IMR-90 (cell line): Measurements from ENCODE around the gene BMPER. TPM values are rescaled to one million over a fixed set of nuclear protein-coding genes. Genes with fewer than 3 reads are reported as not detected.

Experiments used
- ATAC-seq: fragments of 200-7000 bp; cut with Tn5 transposase; 2 replicates; pipeline ENCODE4 v1.9.1; 2020; ENCODE audit warnings: low read depth, mild to moderate bottlenecking, moderate library complexity
- BruUV-seq: library from RNA; stranded (reverse); fragments of 400-500 nt; replicated peaks from 2 replicates; lab custom pipeline; 2021; lab: Mats Ljungman, UMichigan
- CTCF ChIA-PET: fragments of 300-600 bp; formaldehyde crosslinking; extraction: SDS; loops from one replicate; lab custom pipeline; 2021; ENCODE audit warnings: antibody characterized with exemption; lab: Yijun Ruan, JAX
- POLR2A ChIA-PET: fragments of 300-600 bp; sonication (Branson Sonifier 250); formaldehyde crosslinking; loops from one replicate; lab custom pipeline; 2022; ENCODE audit warnings: antibody characterized with exemption; ENCODE audit not compliant: unreplicated experiment; lab: Charles Lee
- DNase-seq: peaks from one replicate; pipeline ENCODE4 v3.0.0; 2013
- H2AFZ ChIP-seq: replicated peaks from 2 replicates; pipeline ENCODE3; 2013; ENCODE audit warnings: low read length, mild to moderate bottlenecking; ENCODE audit not compliant: poor library complexity
- H2AK5ac ChIP-seq: 2 replicates; pipeline ENCODE4 v1.6.1; 2013; ENCODE audit warnings: low read depth, low read length, inconsistent platforms
- H2AK9ac ChIP-seq: replicated peaks from 2 replicates; pipeline ENCODE3; 2013; ENCODE audit warnings: mild to moderate bottlenecking, low read depth, low read length, moderate library complexity; ENCODE audit not compliant: poor library complexity
- H2BK120ac ChIP-seq: 2 replicates; pipeline ENCODE4 v1.6.1; 2013; ENCODE audit warnings: low read depth, low read length, inconsistent platforms
- H2BK15ac ChIP-seq: 3 replicates; pipeline ENCODE4 v1.6.1; 2013; ENCODE audit warnings: low read depth, low read length, inconsistent platforms
- H2BK20ac ChIP-seq: 2 replicates; pipeline ENCODE4 v1.6.1; 2013; ENCODE audit warnings: low read depth, mild to moderate bottlenecking, inconsistent platforms, low read length, moderate library complexity
- H2BK5ac ChIP-seq: 2 replicates; pipeline ENCODE4 v1.6.1; 2013; ENCODE audit warnings: mild to moderate bottlenecking, low read depth, low read length, inconsistent platforms; ENCODE audit not compliant: poor library complexity, severe bottlenecking
- H3K14ac ChIP-seq: replicated peaks from 2 replicates; pipeline ENCODE4 v1.6.1; 2013; ENCODE audit warnings: low read depth, low read length, inconsistent platforms
- H3K18ac ChIP-seq: 2 replicates; pipeline ENCODE4 v1.6.1; 2013; ENCODE audit warnings: low read depth, low read length, control low read depth
- H3K23ac ChIP-seq: 2 replicates; pipeline ENCODE4 v1.6.1; 2013; ENCODE audit warnings: low read depth, low read length, inconsistent platforms
- H3K27ac ChIP-seq: 2 replicates; pipeline ENCODE4 v1.5.1; 2013; ENCODE audit warnings: mild to moderate bottlenecking, control low read depth, low read length; ENCODE audit not compliant: insufficient read depth
- H3K27me3 ChIP-seq: 2 replicates; pipeline ENCODE4 v1.6.1; 2013; ENCODE audit warnings: low read length; ENCODE audit not compliant: control insufficient read depth, insufficient read depth
- H3K36me3 ChIP-seq: 2 replicates; pipeline ENCODE4 v1.6.1; 2013; ENCODE audit warnings: low read length, mixed read lengths; ENCODE audit not compliant: control insufficient read depth, insufficient read depth
- H3K4ac ChIP-seq: 2 replicates; pipeline ENCODE4 v1.6.1; 2013; ENCODE audit warnings: low read depth, low read length, inconsistent platforms
- H3K4me1 ChIP-seq: 2 replicates; pipeline ENCODE4 v1.6.1; 2013; ENCODE audit warnings: low read length, mixed read lengths; ENCODE audit not compliant: control insufficient read depth, insufficient read depth
- H3K4me2 ChIP-seq: 2 replicates; pipeline ENCODE4 v1.6.1; 2013; ENCODE audit warnings: low read depth, mild to moderate bottlenecking, control low read depth, low read length, moderate library complexity
- H3K4me3 ChIP-seq: 2 replicates; pipeline ENCODE4 v1.5.1; 2013; ENCODE audit warnings: low read depth, mild to moderate bottlenecking, control low read depth, low read length, moderate library complexity; ENCODE audit not compliant: insufficient read depth
- H3K56ac ChIP-seq: 2 replicates; pipeline ENCODE4 v1.6.1; 2013; ENCODE audit warnings: low read length, inconsistent platforms; ENCODE audit not compliant: insufficient read depth; ENCODE audit errors: extremely low read depth
- H3K79me1 ChIP-seq, 2 experiments: 2 replicates each; pipeline ENCODE4 v1.6.1; 2013; ENCODE audit warnings: low read length in 2 of 2, inconsistent platforms in 1 of 2, low read depth in 1 of 2
- H3K9ac ChIP-seq: 2 replicates; pipeline ENCODE4 v1.6.1; 2013; ENCODE audit warnings: low read depth, low read length, control low read depth
- H3K9me1 ChIP-seq: 2 replicates; pipeline ENCODE4 v1.6.1; 2013; ENCODE audit warnings: low read length, inconsistent platforms; ENCODE audit not compliant: insufficient read depth
- H3K9me3 ChIP-seq: 2 replicates; pipeline ENCODE4 v1.6.1; 2013; ENCODE audit warnings: low read length; ENCODE audit not compliant: control insufficient read depth, insufficient read depth
- H4K20me1 ChIP-seq: 2 replicates; pipeline ENCODE4 v1.6.1; 2013; ENCODE audit warnings: low read length, inconsistent platforms; ENCODE audit not compliant: insufficient read depth
- H4K5ac ChIP-seq: 2 replicates; pipeline ENCODE4 v1.6.1; 2013; ENCODE audit warnings: mild to moderate bottlenecking, low read depth, low read length, control low read depth
- H4K8ac ChIP-seq, 2 experiments: 2 replicates each; pipeline ENCODE4 v1.6.1; 2013; ENCODE audit warnings: low read depth in 2 of 2, low read length in 2 of 2, control low read depth in 1 of 2, inconsistent platforms in 1 of 2
- H4K91ac ChIP-seq: 2 replicates; pipeline ENCODE4 v1.6.1; 2013; ENCODE audit warnings: low read depth, low read length, inconsistent platforms; ENCODE audit not compliant: insufficient read depth
- CEBPB ChIP-seq: IDR thresholded peaks from 2 replicates; pipeline ENCODE4 v1.6.1; 2012; ENCODE audit warnings: low read depth, low read length, improper control_type of control experiment
- MXI1 ChIP-seq: IDR thresholded peaks from 2 replicates; pipeline ENCODE4 v1.6.1; 2012; ENCODE audit warnings: low read depth, mild to moderate bottlenecking, low read length, moderate library complexity, borderline replicate concordance
- POLR2A ChIP-seq: IDR thresholded peaks from 2 replicates; pipeline ENCODE4 v1.6.1; 2012; ENCODE audit warnings: mild to moderate bottlenecking, low read depth, low read length
- RAD21 ChIP-seq: IDR thresholded peaks from 2 replicates; pipeline ENCODE4 v1.6.1; 2012; ENCODE audit warnings: low read length, improper control_type of control experiment
- RFX5 ChIP-seq: IDR thresholded peaks from 2 replicates; pipeline ENCODE4 v1.8.0; 2012; ENCODE audit warnings: low read depth, mild to moderate bottlenecking, low read length, moderate library complexity
- SMC3 ChIP-seq: fragments of 150-350 bp; IDR thresholded peaks from 2 replicates; pipeline ENCODE4 v1.6.1; 2016; ENCODE audit warnings: low read depth, mild to moderate bottlenecking, antibody characterized with exemption, low read length, moderate library complexity
- USF2 ChIP-seq: fragments of 150-350 bp; IDR thresholded peaks from 2 replicates; pipeline ENCODE4 v1.6.1; 2017; ENCODE audit warnings: mild to moderate bottlenecking, antibody characterized with exemption, low read length, low read depth
- WGBS, 2 experiments: methylation state at CpG; one replicate each; pipeline versions ENCODE4 v1.1.5 to v1.1.7; 2013; ENCODE audit warnings: missing lambda C conversion rate in 2 of 2; ENCODE audit not compliant: insufficient read length in 1 of 2; ENCODE audit errors: extremely low coverage in 2 of 2; 5-methylcytosine and 5-hydroxymethylcytosine counted together
- dilution Hi-C: fragments of 300-500 bp; cut with HindIII; formaldehyde crosslinking; loops from one replicate; pipeline ENCODE4 v1.14.3; 2018; ENCODE audit warnings: low sequenced_read_pairs; ENCODE audit not compliant: unreplicated experiment
- in situ Hi-C: fragments of 300-500 bp; cut with MboI; formaldehyde crosslinking; loops from 3 replicates; pipeline ENCODE4 v1.14.3; 2019; ENCODE audit warnings: low sequenced_read_pairs, inconsistent platforms, mixed read lengths
- intact Hi-C: fragments of 100-400 bp; cut with micrococcal nuclease; formaldehyde crosslinking; loops from 2 replicates; pipeline ENCODE4 v1.10.0; 2022
- polyA plus RNA-seq, 3 experiments: library from polyadenylated mRNA; depleted of rRNA; stranded (reverse); fragments of >200 nt; gene quantifications; 2 replicates each; pipeline ENCODE4 v1.2.3, GENCODE V29; 2012; ENCODE audit warnings: low replicate concordance in 1 of 3
- total RNA-seq: library from RNA; depleted of rRNA; stranded (reverse); fragments of >200 nt; gene quantifications from 2 replicates; pipeline ENCODE4 v1.2.3, GENCODE V29; 2012

Gene BMPER
- total and polyA plus RNA-seq, 2 of the 4 experiments (the other 2 are of a cell fraction), result 6.2 to 7.9 TPM

GRCh38 chr7:33876596-33877274 is 28.6 kb upstream of the BMPER start:
- CTCF ChIA-PET, result no interaction called here
- no peak for ATAC-seq
- no peak overlapping the region for H2BK5ac ChIP-seq
- TF ChIP-seq CEBPB (no peak), USF2 (no peak), RAD21 (no peak), POLR2A (no peak), MXI1 (no peak), SMC3 (no peak), RFX5 (no peak)
- H3K18ac ChIP-seq, result no peak overlapping the region
- H2AK5ac ChIP-seq, result no peak overlapping the region
- H3K9me3 ChIP-seq, result no peaks in the 10 kb centered on the region
- no CpG with 5 or more reads among the region's 3 CpGs for WGBS, 2 experiments
- no peak overlapping the region for H2BK15ac ChIP-seq
- H3K9me1 ChIP-seq, result peaks cover 6% of the 10 kb centered on the region; the same call in 1 of the 2 replicates
- H3K4ac ChIP-seq, result no peak overlapping the region
- in situ Hi-C loops (no loop called here), intact Hi-C loops (no loop called here), dilution Hi-C loops (no loop called here)
- no peak overlapping the region for H4K8ac ChIP-seq
- 0 out of 2 replicates have a peak, but pooled peaks cover 2% of the 10 kb centered on the region for H3K27me3 ChIP-seq
- peaks cover 14% of the 10 kb centered on the region for H3K4me1 ChIP-seq
- no peak overlapping the region for H3K4me3 ChIP-seq
- H2BK20ac ChIP-seq, result no peak overlapping the region
- H2BK120ac ChIP-seq, result no peak overlapping the region
- no peak overlapping the region for H4K91ac ChIP-seq
- no peak overlapping the region for H2AK9ac ChIP-seq
- no peak overlapping the region for H3K14ac ChIP-seq
- DNase-seq, result no peak
- H3K79me1 ChIP-seq, result no peaks in the 10 kb centered on the region
- BruUV-seq, result no TSS peak
- no peak overlapping the region for H3K23ac ChIP-seq
- no peak overlapping the region for H3K56ac ChIP-seq
- no peaks in the 10 kb centered on the region for H3K36me3 ChIP-seq
- H2AFZ ChIP-seq, result no peak overlapping the region
- H3K9ac ChIP-seq, result no peak overlapping the region
- no peak overlapping the region for H3K4me2 ChIP-seq
- H4K20me1 ChIP-seq, result no peaks in the 10 kb centered on the region
- POLR2A ChIA-PET, result no interaction called here
- H3K27ac ChIP-seq, result no peak overlapping the region
- no peak overlapping the region for H4K5ac ChIP-seq
